GM12873 (cell line): ENCODE results near the gene KRTAP1-3.

Experiments used
- TF ChIP-seq, protein P1 (sequence below): IDR thresholded peaks from 2 replicates; pipeline ENCODE4 v1.5.1; 2012; ENCODE audit warnings: low read depth, mild to moderate bottlenecking, moderate library complexity, low read length, control low read depth; ENCODE audit not compliant: insufficient read depth; ENCODE audit errors: missing control alignments

KRTAP1-3 gene

DNA sequence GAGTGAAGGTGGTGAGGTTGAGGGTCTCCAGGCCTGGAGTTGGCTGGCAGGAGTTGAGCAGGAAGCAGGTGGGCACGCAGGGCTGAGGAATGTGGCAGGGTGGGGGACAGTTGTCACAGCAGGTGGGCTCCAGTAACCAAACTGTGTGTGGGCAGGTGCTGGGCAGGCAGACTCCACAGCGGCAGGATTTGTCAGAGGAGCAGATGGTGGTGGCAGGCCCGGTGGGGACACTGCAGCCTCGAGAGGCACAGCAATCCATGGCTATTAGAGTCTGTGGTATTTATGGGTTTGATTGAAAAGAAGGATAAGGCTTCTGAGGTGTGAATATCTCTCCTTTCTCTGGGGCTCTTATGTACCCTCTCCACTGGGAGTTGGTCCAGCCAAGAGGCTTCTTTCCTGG is 40.8 kb downstream of the KRTAP1-3 start, which contains the start of gene KRTAP3-3:
TSS of gene KRTAP3-3 (minus strand) at position 326 of the 400 bp plus-strand sequence. CDS start at position 259, 67 bp downstream.
- TF ChIP-seq, protein P1, sequence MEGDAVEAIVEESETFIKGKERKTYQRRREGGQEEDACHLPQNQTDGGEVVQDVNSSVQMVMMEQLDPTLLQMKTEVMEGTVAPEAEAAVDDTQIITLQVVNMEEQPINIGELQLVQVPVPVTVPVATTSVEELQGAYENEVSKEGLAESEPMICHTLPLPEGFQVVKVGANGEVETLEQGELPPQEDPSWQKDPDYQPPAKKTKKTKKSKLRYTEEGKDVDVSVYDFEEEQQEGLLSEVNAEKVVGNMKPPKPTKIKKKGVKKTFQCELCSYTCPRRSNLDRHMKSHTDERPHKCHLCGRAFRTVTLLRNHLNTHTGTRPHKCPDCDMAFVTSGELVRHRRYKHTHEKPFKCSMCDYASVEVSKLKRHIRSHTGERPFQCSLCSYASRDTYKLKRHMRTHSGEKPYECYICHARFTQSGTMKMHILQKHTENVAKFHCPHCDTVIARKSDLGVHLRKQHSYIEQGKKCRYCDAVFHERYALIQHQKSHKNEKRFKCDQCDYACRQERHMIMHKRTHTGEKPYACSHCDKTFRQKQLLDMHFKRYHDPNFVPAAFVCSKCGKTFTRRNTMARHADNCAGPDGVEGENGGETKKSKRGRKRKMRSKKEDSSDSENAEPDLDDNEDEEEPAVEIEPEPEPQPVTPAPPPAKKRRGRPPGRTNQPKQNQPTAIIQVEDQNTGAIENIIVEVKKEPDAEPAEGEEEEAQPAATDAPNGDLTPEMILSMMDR, result no peak

GRCh38 chr17:40993084-40993483 is 41.6 kb downstream of the KRTAP1-3 start:
- TF ChIP-seq, protein P1, result no peak

DNA sequence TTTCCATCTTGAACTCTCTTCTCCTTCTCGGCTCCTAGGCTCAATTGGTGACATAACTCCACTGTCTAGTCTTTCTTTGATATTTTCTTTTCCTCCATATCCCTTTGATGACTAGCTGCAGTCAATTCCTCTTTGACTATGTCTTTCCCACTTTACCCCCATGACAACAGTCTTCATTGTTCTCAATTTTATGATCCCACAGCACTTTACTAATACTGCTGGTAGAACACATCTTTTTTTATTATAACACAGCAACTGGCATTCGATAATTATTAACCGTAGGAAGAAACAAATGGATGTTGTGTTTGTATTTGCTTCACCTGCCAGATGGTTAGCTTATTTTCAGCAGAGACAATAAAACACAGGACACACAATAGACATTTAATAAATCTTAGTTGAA is 42.0 kb downstream of the KRTAP1-3 start:
- TF ChIP-seq, protein P1, result no peak

GRCh38 chr17:40986920-40987319 is 47.8 kb downstream of the KRTAP1-3 start:
- TF ChIP-seq, protein P1, result no peak

- TF ChIP-seq, protein P1, result no peak
These were observed 50.4 kb downstream of the KRTAP1-3 start, which contains the start of gene KRT40 for GRCh38 chr17:40984226-40984625. KRT40 (minus strand) TSS chr17:40984326; CDS start chr17:40984273, 53 bp downstream.
